ENCODE results near the gene MYORG. TPM values are rescaled to one million over a fixed set of nuclear protein-coding genes. Genes with fewer than 3 reads are reported as not detected.

Gene MYORG
- total and polyA plus RNA-seq, 10 of the 15 experiments (the other 5 are each of a cell fraction or from before 2014, with no cell fraction given), result 0.05 to 0.36 (median 0.10) TPM; not detected in 1

DNA sequence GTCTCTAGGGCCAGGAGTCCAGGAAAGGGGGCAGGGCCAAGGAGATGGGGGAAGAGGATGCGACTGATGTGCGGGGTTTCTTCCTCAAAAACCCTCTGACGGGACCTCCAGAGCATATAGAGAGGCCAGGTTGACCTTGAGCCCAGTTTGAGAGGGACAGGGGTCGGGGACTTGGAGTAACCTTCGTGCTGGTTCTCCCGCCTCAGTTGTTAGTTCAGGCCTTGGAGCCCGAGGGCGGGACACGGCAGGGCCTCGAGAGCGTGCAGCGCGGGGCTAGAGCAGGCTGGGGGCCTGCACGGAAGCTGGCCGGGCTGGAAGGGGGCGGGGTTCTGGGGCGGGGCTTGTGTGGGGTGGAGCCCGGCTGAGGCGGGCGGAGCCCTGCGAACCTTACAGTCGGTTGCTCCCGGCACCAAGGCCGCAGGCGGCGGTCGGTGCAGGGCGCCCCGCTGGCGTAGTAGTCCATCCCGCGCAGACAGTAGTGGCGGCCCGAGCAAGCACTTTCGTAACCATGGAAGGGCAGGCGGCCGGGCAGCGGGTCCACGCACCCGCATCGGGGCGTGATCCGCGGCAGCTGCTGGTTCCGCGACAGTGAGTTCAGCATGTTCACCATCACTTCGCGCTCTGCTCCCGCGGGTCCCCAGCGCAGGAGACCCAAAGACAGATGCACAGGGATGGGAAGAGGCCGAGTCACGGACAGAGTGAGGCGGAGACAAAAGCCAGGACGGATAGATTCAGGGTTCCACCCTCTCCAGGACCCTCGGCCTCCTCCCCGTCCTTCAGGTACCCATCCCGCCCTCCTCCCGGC, 4.0 kb upstream of the MYORG start:
- H2AFZ ChIP-seq (ENCODE audit: control insufficient read depth, low read depth, low read length), result peak overlapping the region; percentile 94
- no peaks in the 10 kb centered on the region for H3K9me3 ChIP-seq (replicated peaks; ENCODE audit: control insufficient read depth, insufficient read depth, low read length)
- no TSS peak for BruUV-seq (replicated peaks)
- H3K4me1 ChIP-seq (ENCODE audit: control insufficient read depth, insufficient read depth, low read length), result peaks cover 21% of the 10 kb centered on the region
- SMC1A ChIA-PET (ENCODE audit: uncharacterized antibody, unreplicated experiment), result interaction anchor here (0.6 to 8.7 kb wide), 2 partner anchors 23 to 48 kb away, joined by 3 to 73 read pairs; no protein-coding TSS in a partner anchor
- no peak for FAIRE-seq
- 3% methylated on average over 54 of the region's 59 CpGs for WGBS (ENCODE audit: insufficient coverage, insufficient replicate concordance, low lambda C conversion rate, missing lambda C conversion rate)
- H3K4me3 ChIP-seq, result peak overlapping the region; percentile 64; the same call in 1 of the 2 replicates
- H3K79me2 ChIP-seq (ENCODE audit: control insufficient read depth, insufficient read depth, low read length), result no peaks in the 10 kb centered on the region
- intact Hi-C loops (cut with micrococcal nuclease; ENCODE audit: unreplicated experiment), result no loop called here
- no peak overlapping the region for H3K27ac ChIP-seq (ENCODE audit: control insufficient read depth, insufficient read depth)
- DNase-seq (ENCODE audit: low read depth, low spot score), result no peak
- no peaks in the 10 kb centered on the region for H4K20me1 ChIP-seq (ENCODE audit: control insufficient read depth, insufficient read depth)
- H3K9ac ChIP-seq (ENCODE audit: control insufficient read depth, insufficient read depth, low read length), result no peak overlapping the region
- H3K36me3 ChIP-seq (ENCODE audit: control insufficient read depth in 2 of 2, insufficient read depth in 2 of 2, low read length in 1 of 2), result no peaks in the 10 kb centered on the region
- CTCF ChIA-PET, result interaction anchor here (1.6 to 7.9 kb wide), 5 partner anchors 11 to 126 kb away, joined by 3 to 134 read pairs (median 5); no protein-coding TSS in a partner anchor
- in situ Hi-C loops (cut with MboI), result no loop called here
- RAD21 ChIA-PET (ENCODE audit: unreplicated experiment), result interaction anchor here (0.5 to 1.1 kb wide), 4 partner anchors 9 to 484 kb away, joined by 3 to 4 read pairs (median 4); no protein-coding TSS in a partner anchor
- peak overlapping the region; percentile 97 for H3K4me2 ChIP-seq (ENCODE audit: control insufficient read depth, insufficient read depth)
- POLR2A ChIA-PET, result no interaction called here
- peaks cover 5 to 12% of the 10 kb centered on the region in 2 experiments for H3K27me3 ChIP-seq (replicated peaks in 1 of 2; ENCODE audit: control insufficient read depth in 2 of 2, insufficient read depth in 2 of 2, low read length in 1 of 2)
- peak; percentile 68 for ATAC-seq
- TF ChIP-seq WRNIP1 (IDR thresholded peaks at IDR 0.05; ENCODE audit: borderline replicate concordance, low read depth, low read length), result no peak
- TF ChIP-seq, protein P1, sequence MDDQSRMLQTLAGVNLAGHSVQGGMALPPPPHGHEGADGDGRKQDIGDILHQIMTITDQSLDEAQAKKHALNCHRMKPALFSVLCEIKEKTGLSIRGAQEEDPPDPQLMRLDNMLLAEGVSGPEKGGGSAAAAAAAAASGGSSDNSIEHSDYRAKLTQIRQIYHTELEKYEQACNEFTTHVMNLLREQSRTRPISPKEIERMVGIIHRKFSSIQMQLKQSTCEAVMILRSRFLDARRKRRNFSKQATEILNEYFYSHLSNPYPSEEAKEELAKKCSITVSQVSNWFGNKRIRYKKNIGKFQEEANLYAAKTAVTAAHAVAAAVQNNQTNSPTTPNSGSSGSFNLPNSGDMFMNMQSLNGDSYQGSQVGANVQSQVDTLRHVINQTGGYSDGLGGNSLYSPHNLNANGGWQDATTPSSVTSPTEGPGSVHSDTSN (IDR thresholded peaks at IDR 0.05; ENCODE audit: insufficient replicate concordance, low read depth, low read length), result no peak
- no peak for TF ChIP-seq HDAC2 (IDR thresholded peaks at IDR 0.05)
- TF ChIP-seq POLR2AphosphoS5 (IDR thresholded peaks at IDR 0.05; ENCODE audit: low read length), result no peak
- TF ChIP-seq MYC (IDR thresholded peaks at IDR 0.05; ENCODE audit: insufficient read depth, insufficient read length, insufficient replicate concordance, low read length, severe bottlenecking), result no peak
- no peak for TF ChIP-seq ZSCAN29 (IDR thresholded peaks at IDR 0.05)
- 0 out of 2 replicates have a peak, but pooled peaks have one; percentile 27 for TF ChIP-seq EZH2 (IDR thresholded peaks at IDR 0.05; ENCODE audit: borderline replicate concordance, control insufficient read depth, low read depth, low read length)
- no peak for TF ChIP-seq MTA2 (IDR thresholded peaks at IDR 0.05; ENCODE audit: low read depth)
- TF ChIP-seq GATAD2B (conservative IDR thresholded peaks at IDR 0.05; ENCODE audit: low read depth), result no peak
- TF ChIP-seq, protein P2, sequence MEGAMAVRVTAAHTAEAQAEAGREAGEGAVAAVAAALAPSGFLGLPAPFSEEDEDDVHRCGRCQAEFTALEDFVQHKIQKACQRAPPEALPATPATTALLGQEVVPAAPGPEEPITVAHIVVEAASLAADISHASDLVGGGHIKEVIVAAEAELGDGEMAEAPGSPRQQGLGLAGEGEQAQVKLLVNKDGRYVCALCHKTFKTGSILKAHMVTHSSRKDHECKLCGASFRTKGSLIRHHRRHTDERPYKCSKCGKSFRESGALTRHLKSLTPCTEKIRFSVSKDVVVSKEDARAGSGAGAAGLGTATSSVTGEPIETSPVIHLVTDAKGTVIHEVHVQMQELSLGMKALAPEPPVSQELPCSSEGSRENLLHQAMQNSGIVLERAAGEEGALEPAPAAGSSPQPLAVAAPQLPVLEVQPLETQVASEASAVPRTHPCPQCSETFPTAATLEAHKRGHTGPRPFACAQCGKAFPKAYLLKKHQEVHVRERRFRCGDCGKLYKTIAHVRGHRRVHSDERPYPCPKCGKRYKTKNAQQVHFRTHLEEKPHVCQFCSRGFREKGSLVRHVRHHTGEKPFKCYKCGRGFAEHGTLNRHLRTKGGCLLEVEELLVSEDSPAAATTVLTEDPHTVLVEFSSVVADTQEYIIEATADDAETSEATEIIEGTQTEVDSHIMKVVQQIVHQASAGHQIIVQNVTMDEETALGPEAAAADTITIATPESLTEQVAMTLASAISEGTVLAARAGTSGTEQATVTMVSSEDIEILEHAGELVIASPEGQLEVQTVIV (IDR thresholded peaks at IDR 0.05; ENCODE audit: borderline replicate concordance, partially characterized antibody), result no peak
- TF ChIP-seq, protein P3, sequence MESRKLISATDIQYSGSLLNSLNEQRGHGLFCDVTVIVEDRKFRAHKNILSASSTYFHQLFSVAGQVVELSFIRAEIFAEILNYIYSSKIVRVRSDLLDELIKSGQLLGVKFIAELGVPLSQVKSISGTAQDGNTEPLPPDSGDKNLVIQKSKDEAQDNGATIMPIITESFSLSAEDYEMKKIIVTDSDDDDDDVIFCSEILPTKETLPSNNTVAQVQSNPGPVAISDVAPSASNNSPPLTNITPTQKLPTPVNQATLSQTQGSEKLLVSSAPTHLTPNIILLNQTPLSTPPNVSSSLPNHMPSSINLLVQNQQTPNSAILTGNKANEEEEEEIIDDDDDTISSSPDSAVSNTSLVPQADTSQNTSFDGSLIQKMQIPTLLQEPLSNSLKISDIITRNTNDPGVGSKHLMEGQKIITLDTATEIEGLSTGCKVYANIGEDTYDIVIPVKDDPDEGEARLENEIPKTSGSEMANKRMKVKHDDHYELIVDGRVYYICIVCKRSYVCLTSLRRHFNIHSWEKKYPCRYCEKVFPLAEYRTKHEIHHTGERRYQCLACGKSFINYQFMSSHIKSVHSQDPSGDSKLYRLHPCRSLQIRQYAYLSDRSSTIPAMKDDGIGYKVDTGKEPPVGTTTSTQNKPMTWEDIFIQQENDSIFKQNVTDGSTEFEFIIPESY (IDR thresholded peaks at IDR 0.05), result no peak
- TF ChIP-seq SIN3A (IDR thresholded peaks at IDR 0.05; ENCODE audit: low read depth, low read length), result no peak
- TF ChIP-seq BHLHE40 (IDR thresholded peaks at IDR 0.05; ENCODE audit: borderline replicate concordance in 1 of 2, low read depth in 2 of 2, low read length in 1 of 2), result peak in 1 of 2 experiments; percentile 19; a peak in 1 of 4 replicates
- TF ChIP-seq, protein P4, sequence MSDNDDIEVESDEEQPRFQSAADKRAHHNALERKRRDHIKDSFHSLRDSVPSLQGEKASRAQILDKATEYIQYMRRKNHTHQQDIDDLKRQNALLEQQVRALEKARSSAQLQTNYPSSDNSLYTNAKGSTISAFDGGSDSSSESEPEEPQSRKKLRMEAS (IDR thresholded peaks at IDR 0.05; ENCODE audit: low read depth, low read length), result peak; percentile 55; the same call in 1 of the 2 replicates
- TF ChIP-seq, protein P5, sequence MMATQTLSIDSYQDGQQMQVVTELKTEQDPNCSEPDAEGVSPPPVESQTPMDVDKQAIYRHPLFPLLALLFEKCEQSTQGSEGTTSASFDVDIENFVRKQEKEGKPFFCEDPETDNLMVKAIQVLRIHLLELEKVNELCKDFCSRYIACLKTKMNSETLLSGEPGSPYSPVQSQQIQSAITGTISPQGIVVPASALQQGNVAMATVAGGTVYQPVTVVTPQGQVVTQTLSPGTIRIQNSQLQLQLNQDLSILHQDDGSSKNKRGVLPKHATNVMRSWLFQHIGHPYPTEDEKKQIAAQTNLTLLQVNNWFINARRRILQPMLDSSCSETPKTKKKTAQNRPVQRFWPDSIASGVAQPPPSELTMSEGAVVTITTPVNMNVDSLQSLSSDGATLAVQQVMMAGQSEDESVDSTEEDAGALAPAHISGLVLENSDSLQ (IDR thresholded peaks at IDR 0.05), result no peak

All from GM12878 (cell line).